Stimulated activated CD8-positive, alpha-beta memory T cell treated with anti-CD3 and anti-CD28 coated beads, Interleukin-12 subunit alpha, Interleukin-12 subunit beta, amount 100 ng/mL, for 24 hours (primary cell): ENCODE measurements around the gene DUSP22.
"Not testable (repeated sequence)": the region's sequence is repeated elsewhere in the genome, so short reads cannot be mapped to it uniquely, and the experiment has no call there.

ENCODE experiments used
- DNase-seq: peaks from one replicate; pipeline ENCODE4 v3.0.0-alpha.2; 2020; ENCODE audit errors: extremely low read depth

The DUSP22 gene

GRCh38 chr6:279341-280029 lies 12.8 kb upstream of the DUSP22 start:
- no peak for DNase-seq

GRCh38 chr6:280775-281468 lies 11.4 kb upstream of the DUSP22 start:
- no peak for DNase-seq

GRCh38 chr6:281469-282103 lies 10.7 kb upstream of the DUSP22 start:
- DNase-seq, result no peak

- no peak for DNase-seq
Observed at GRCh38 chr6:282177-282866, 10.0 kb upstream of the DUSP22 start.

GRCh38 chr6:282867-283416 lies 9.3 kb upstream of the DUSP22 start:
- DNase-seq, result no peak

- DNase-seq, result no peak
Observed at GRCh38 chr6:284486-284885, 7.8 kb upstream of the DUSP22 start.

- DNase-seq, result no peak
Observed at GRCh38 chr6:285030-285771, 7.1 kb upstream of the DUSP22 start.

- not testable (repeated sequence) for DNase-seq
Observed at GRCh38 chr6:285902-286301, 6.4 kb upstream of the DUSP22 start.

GRCh38 chr6:286681-287488 lies 5.4 kb upstream of the DUSP22 start:
- DNase-seq, result no peak

GRCh38 chr6:287489-287860 lies 4.8 kb upstream of the DUSP22 start:
- no peak for DNase-seq

GRCh38 chr6:288866-289265 lies 3.4 kb upstream of the DUSP22 start:
- no peak for DNase-seq

- DNase-seq, result no peak
Observed at GRCh38 chr6:290111-290922, 2.0 kb upstream of the DUSP22 start.

- DNase-seq, result no peak
Observed at GRCh38 chr6:291204-291696, 1.0 kb upstream of the DUSP22 start.

GRCh38 chr6:292506-293192 lies 362 bp downstream of the DUSP22 start:
- peak; percentile 52 for DNase-seq

GRCh38 chr6:293193-294174 lies 1.2 kb downstream of the DUSP22 start:
- peak; percentile 8 for DNase-seq

GRCh38 chr6:294656-295565 lies 2.6 kb downstream of the DUSP22 start:
- no peak for DNase-seq
